Measurements from ENCODE around the gene IGFN1. TPM values are rescaled to one million over a fixed set of nuclear protein-coding genes. Genes with fewer than 3 reads are reported as not detected.

IGFN1 gene
- total and polyA plus RNA-seq, 10 of the 15 experiments (the other 5 are each of a cell fraction or from before 2014, with no cell fraction given) = not detected

- Histone ChIP-seq H3K9ac (ENCODE audit: control insufficient read depth, insufficient read depth, low read length) (no peak overlapping the region), H3K4me1 (ENCODE audit: control insufficient read depth, insufficient read depth, low read length) (no peaks in the 10 kb centered on the region), H4K20me1 (ENCODE audit: control insufficient read depth, insufficient read depth) (no peaks in the 10 kb centered on the region), H3K9me3 (replicated peaks; ENCODE audit: control insufficient read depth, insufficient read depth, low read length) (no peaks in the 10 kb centered on the region), H3K79me2 (ENCODE audit: control insufficient read depth, insufficient read depth, low read length) (no peaks in the 10 kb centered on the region), H2AFZ (ENCODE audit: control insufficient read depth, low read depth, low read length) (no peak overlapping the region), H3K27ac (ENCODE audit: control insufficient read depth, insufficient read depth) (no peak overlapping the region), H3K4me2 (ENCODE audit: control insufficient read depth, insufficient read depth) (no peak overlapping the region), H3K4me3 (no peak overlapping the region), H3K36me3 (ENCODE audit: control insufficient read depth in 2 of 2, insufficient read depth in 2 of 2, low read length in 1 of 2) (no peaks in the 10 kb centered on the region), H3K27me3 (replicated peaks in 1 of 2; ENCODE audit: control insufficient read depth in 2 of 2, insufficient read depth in 2 of 2, low read length in 1 of 2) (peaks cover 0 to 7% of the 10 kb centered on the region in 2 experiments)
- ChIA-PET RAD21 (ENCODE audit: unreplicated experiment) (interaction anchor here (1.6 kb wide), 1 partner anchor 35 kb away, joined by 4 read pairs; no protein-coding TSS in a partner anchor), SMC1A (ENCODE audit: uncharacterized antibody, unreplicated experiment) (no interaction called here), CTCF (interaction anchor here (0.6 to 1.2 kb wide), 2 partner anchors 33 to 36 kb away, joined by 3 read pairs; no protein-coding TSS in a partner anchor), POLR2A (interaction anchor here (0.5 kb wide), 1 partner anchor 14 kb away, joined by 3 read pairs; no protein-coding TSS in a partner anchor)
- WGBS (ENCODE audit: insufficient coverage, insufficient replicate concordance, low lambda C conversion rate, missing lambda C conversion rate) = 43% methylated on average over 4 of the region's 5 CpGs
- intact Hi-C loops (cut with micrococcal nuclease; ENCODE audit: unreplicated experiment) (no loop called here), in situ Hi-C loops (cut with MboI) (no loop called here)
- peak; percentile 32; the same call in 1 of the 3 replicates for ATAC-seq
- DNase-seq (ENCODE audit: low read depth, low spot score) = no peak
- BruUV-seq (replicated peaks) = no TSS peak
- no peak for TF ChIP-seq BRCA1 (IDR thresholded peaks at IDR 0.05; ENCODE audit: low read depth, low read length)
- no peak for TF ChIP-seq PKNOX1 (IDR thresholded peaks at IDR 0.05)
- no peak for TF ChIP-seq ZBED1 (IDR thresholded peaks at IDR 0.05; ENCODE audit: borderline replicate concordance)
- TF ChIP-seq HDGF (IDR thresholded peaks at IDR 0.05) = no peak
- no peak for TF ChIP-seq POLR2AphosphoS5 (IDR thresholded peaks at IDR 0.05; ENCODE audit: low read length)
- TF ChIP-seq LARP7 (IDR thresholded peaks at IDR 0.05) = no peak
- no peak for TF ChIP-seq SUZ12 (IDR thresholded peaks at IDR 0.05; ENCODE audit: unreplicated experiment)
- FAIRE-seq = no peak
Measured at GRCh38 chr1:201185527-201186128, 5.0 kb upstream of the IGFN1 start.

DNA sequence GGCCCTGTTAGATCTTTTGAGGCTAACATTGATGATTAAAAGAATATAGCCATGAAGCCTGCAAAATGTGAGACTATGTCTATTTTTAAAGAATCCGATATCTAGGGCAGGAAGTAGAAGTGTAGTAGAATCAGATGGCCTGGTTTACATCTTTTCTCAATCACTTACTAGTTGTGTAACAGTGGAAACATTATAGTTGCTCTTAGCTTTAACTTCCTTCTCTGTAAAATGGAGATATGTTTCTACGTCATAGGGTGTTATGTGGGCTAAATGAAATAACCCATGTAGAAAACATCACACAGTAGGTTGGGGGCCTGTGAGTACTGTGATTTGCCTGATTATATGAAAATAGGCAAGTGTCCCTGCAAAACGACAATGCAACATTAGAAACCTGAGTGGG, 4.4 kb upstream of the IGFN1 start:
- SMC1A ChIA-PET (ENCODE audit: uncharacterized antibody, unreplicated experiment) = no interaction called here
- no TSS peak for BruUV-seq (replicated peaks)
- in situ Hi-C loops (cut with MboI) = no loop called here
- FAIRE-seq = no peak
- H3K9me3 ChIP-seq (replicated peaks; ENCODE audit: control insufficient read depth, insufficient read depth, low read length) = no peaks in the 10 kb centered on the region
- CTCF ChIA-PET = interaction anchor here (1.0 kb wide), 1 partner anchor 37 kb away, joined by 4 read pairs; no protein-coding TSS in a partner anchor
- no peak for ATAC-seq
- peaks cover 0 to 8% of the 10 kb centered on the region in 2 experiments for H3K27me3 ChIP-seq (replicated peaks in 1 of 2; ENCODE audit: control insufficient read depth in 2 of 2, insufficient read depth in 2 of 2, low read length in 1 of 2)
- H3K27ac ChIP-seq (ENCODE audit: control insufficient read depth, insufficient read depth) = no peak overlapping the region
- H3K79me2 ChIP-seq (ENCODE audit: control insufficient read depth, insufficient read depth, low read length) = no peaks in the 10 kb centered on the region
- no peak overlapping the region for H3K4me2 ChIP-seq (ENCODE audit: control insufficient read depth, insufficient read depth)
- no peaks in the 10 kb centered on the region for H3K4me1 ChIP-seq (ENCODE audit: control insufficient read depth, insufficient read depth, low read length)
- DNase-seq (ENCODE audit: low read depth, low spot score) = no peak
- no peak overlapping the region for H2AFZ ChIP-seq (ENCODE audit: control insufficient read depth, low read depth, low read length)
- H3K9ac ChIP-seq (ENCODE audit: control insufficient read depth, insufficient read depth, low read length) = no peak overlapping the region
- RAD21 ChIA-PET (ENCODE audit: unreplicated experiment) = no interaction called here
- intact Hi-C loops (cut with micrococcal nuclease; ENCODE audit: unreplicated experiment) = no loop called here
- no peak overlapping the region for H3K4me3 ChIP-seq
- H3K36me3 ChIP-seq (ENCODE audit: control insufficient read depth in 2 of 2, insufficient read depth in 2 of 2, low read length in 1 of 2) = no peaks in the 10 kb centered on the region
- WGBS (ENCODE audit: insufficient coverage, insufficient replicate concordance, low lambda C conversion rate, missing lambda C conversion rate) = 26% methylated on average over 3 of the region's 3 CpGs
- H4K20me1 ChIP-seq (ENCODE audit: control insufficient read depth, insufficient read depth) = no peaks in the 10 kb centered on the region
- POLR2A ChIA-PET = no interaction called here
- no peak for TF ChIP-seq NR2F1 (conservative IDR thresholded peaks at IDR 0.05)
- no peak for TF ChIP-seq SMC3 (IDR thresholded peaks at IDR 0.05; ENCODE audit: borderline replicate concordance, low read length)
- no peak for TF ChIP-seq JUND (IDR thresholded peaks at IDR 0.05; ENCODE audit: low read depth, low read length)
- TF ChIP-seq TARDBP (IDR thresholded peaks at IDR 0.05; ENCODE audit: borderline replicate concordance) = no peak
- TF ChIP-seq RAD51 (IDR thresholded peaks at IDR 0.05) = no peak
- no peak for TF ChIP-seq KDM1A (IDR thresholded peaks at IDR 0.05; ENCODE audit: borderline replicate concordance)
- TF ChIP-seq, protein P1, sequence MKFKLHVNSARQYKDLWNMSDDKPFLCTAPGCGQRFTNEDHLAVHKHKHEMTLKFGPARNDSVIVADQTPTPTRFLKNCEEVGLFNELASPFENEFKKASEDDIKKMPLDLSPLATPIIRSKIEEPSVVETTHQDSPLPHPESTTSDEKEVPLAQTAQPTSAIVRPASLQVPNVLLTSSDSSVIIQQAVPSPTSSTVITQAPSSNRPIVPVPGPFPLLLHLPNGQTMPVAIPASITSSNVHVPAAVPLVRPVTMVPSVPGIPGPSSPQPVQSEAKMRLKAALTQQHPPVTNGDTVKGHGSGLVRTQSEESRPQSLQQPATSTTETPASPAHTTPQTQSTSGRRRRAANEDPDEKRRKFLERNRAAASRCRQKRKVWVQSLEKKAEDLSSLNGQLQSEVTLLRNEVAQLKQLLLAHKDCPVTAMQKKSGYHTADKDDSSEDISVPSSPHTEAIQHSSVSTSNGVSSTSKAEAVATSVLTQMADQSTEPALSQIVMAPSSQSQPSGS (IDR thresholded peaks at IDR 0.05; ENCODE audit: low read length) = no peak
- TF ChIP-seq, protein P2, sequence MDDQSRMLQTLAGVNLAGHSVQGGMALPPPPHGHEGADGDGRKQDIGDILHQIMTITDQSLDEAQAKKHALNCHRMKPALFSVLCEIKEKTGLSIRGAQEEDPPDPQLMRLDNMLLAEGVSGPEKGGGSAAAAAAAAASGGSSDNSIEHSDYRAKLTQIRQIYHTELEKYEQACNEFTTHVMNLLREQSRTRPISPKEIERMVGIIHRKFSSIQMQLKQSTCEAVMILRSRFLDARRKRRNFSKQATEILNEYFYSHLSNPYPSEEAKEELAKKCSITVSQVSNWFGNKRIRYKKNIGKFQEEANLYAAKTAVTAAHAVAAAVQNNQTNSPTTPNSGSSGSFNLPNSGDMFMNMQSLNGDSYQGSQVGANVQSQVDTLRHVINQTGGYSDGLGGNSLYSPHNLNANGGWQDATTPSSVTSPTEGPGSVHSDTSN (IDR thresholded peaks at IDR 0.05; ENCODE audit: insufficient replicate concordance, low read depth, low read length) = no peak
- TF ChIP-seq RUNX3 (IDR thresholded peaks at IDR 0.05; ENCODE audit: low read length) = no peak
- no peak for TF ChIP-seq FOXM1 (IDR thresholded peaks at IDR 0.05; ENCODE audit: low read depth, low read length)

Measured in GM12878 (cell line).